ENCODE data around the gene MAPK8IP3.

Gene MAPK8IP3

GRCh38 chr16:1815461-1815860 lies 109.5 kb downstream of the MAPK8IP3 start:
- no peak overlapping the region for H3K4me2 ChIP-seq (ENCODE audit: low read length)
- DNase-seq, result peak in 1 of 2 donors; percentile 15
- no CpG with 5 or more reads among the region's 11 CpGs for WGBS (ENCODE audit: extremely low coverage, insufficient coverage, insufficient read length)
- H3K4me1 ChIP-seq (ENCODE audit: control insufficient read depth in 1 of 2, insufficient read depth in 2 of 2, low read length in 2 of 2), result no peaks in the 10 kb centered on the region
- H2BK5ac ChIP-seq (ENCODE audit: low read depth, low read length, poor library complexity), result no peak overlapping the region
- no peak overlapping the region for H3K23ac ChIP-seq (ENCODE audit: low read length)
- no peaks in the 10 kb centered on the region for H3K27me3 ChIP-seq (ENCODE audit: insufficient read depth, low read length)
- no peak overlapping the region for H4K8ac ChIP-seq (ENCODE audit: low read depth, low read length)
- H3K9ac ChIP-seq (ENCODE audit: low read length), result no peak overlapping the region
- H3K79me1 ChIP-seq (ENCODE audit: low read length), result no peaks in the 10 kb centered on the region
- H3K79me2 ChIP-seq (ENCODE audit: control insufficient read depth, insufficient read depth, low read length, poor library complexity), result no peaks in the 10 kb centered on the region
- no peak overlapping the region for H2AK5ac ChIP-seq (ENCODE audit: low read length)
- no peak overlapping the region for H3K14ac ChIP-seq (ENCODE audit: low read length)
- no peak overlapping the region for H2BK120ac ChIP-seq (ENCODE audit: insufficient read depth, low read length, poor library complexity)
- no peak overlapping the region for H3K18ac ChIP-seq (ENCODE audit: low read length)
- no peak overlapping the region for H3K27ac ChIP-seq (ENCODE audit: low read depth, low read length)
- no peak overlapping the region for H2AFZ ChIP-seq (ENCODE audit: insufficient read depth, low read length, poor library complexity)
- H3K36me3 ChIP-seq (ENCODE audit: control insufficient read depth in 1 of 2, insufficient read depth in 2 of 2, low read length in 2 of 2), result peaks cover 34 to 45% of the 10 kb centered on the region in 2 experiments
- no peaks in the 10 kb centered on the region for H3K9me3 ChIP-seq (ENCODE audit: insufficient read depth, low read depth, low read length)
- no peak overlapping the region for H2BK12ac ChIP-seq (ENCODE audit: low read length)
- no peak overlapping the region for H4K12ac ChIP-seq (ENCODE audit: low read depth, low read length)
- H3K4ac ChIP-seq (ENCODE audit: low read depth, low read length), result no peak overlapping the region
- H3K4me3 ChIP-seq (ENCODE audit: low read depth, low read length), result no peak overlapping the region
- no peak overlapping the region for H4K91ac ChIP-seq (ENCODE audit: low read depth, low read length)

- Histone ChIP-seq H3K14ac (ENCODE audit: low read length) (no peak overlapping the region), H2AFZ (ENCODE audit: insufficient read depth, low read length, poor library complexity) (no peak overlapping the region), H3K27ac (ENCODE audit: low read depth, low read length) (no peak overlapping the region), H3K4me3 (ENCODE audit: low read depth, low read length) (no peak overlapping the region), H3K23ac (ENCODE audit: low read length) (no peak overlapping the region), H4K8ac (ENCODE audit: low read depth, low read length) (no peak overlapping the region), H2BK5ac (ENCODE audit: low read depth, low read length, poor library complexity) (no peak overlapping the region), H3K36me3 (ENCODE audit: control insufficient read depth in 1 of 2, insufficient read depth in 2 of 2, low read length in 2 of 2) (peaks cover 41 to 50% of the 10 kb centered on the region in 2 experiments), H2AK5ac (ENCODE audit: low read length) (no peak overlapping the region), H3K27me3 (ENCODE audit: insufficient read depth, low read length) (no peaks in the 10 kb centered on the region), H3K18ac (ENCODE audit: low read length) (no peak overlapping the region), H4K91ac (ENCODE audit: low read depth, low read length) (no peak overlapping the region), H3K79me2 (ENCODE audit: control insufficient read depth, insufficient read depth, low read length, poor library complexity) (no peaks in the 10 kb centered on the region), H3K4me2 (ENCODE audit: low read length) (no peak overlapping the region), H3K9ac (ENCODE audit: low read length) (no peak overlapping the region), H3K79me1 (ENCODE audit: low read length) (no peaks in the 10 kb centered on the region), H3K4ac (ENCODE audit: low read depth, low read length) (no peak overlapping the region), H2BK12ac (ENCODE audit: low read length) (no peak overlapping the region), H2BK120ac (ENCODE audit: insufficient read depth, low read length, poor library complexity) (no peak overlapping the region), H4K12ac (ENCODE audit: low read depth, low read length) (no peak overlapping the region), H3K9me3 (ENCODE audit: insufficient read depth, low read depth, low read length) (no peaks in the 10 kb centered on the region), H3K4me1 (ENCODE audit: control insufficient read depth in 1 of 2, insufficient read depth in 2 of 2, low read length in 2 of 2) (no peaks in the 10 kb centered on the region)
- DNase-seq, result no peak
- no CpG with 5 or more reads among the region's 40 CpGs for WGBS (ENCODE audit: extremely low coverage, insufficient coverage, insufficient read length)
Measured at GRCh38 chr16:1816396-1817275, 110.6 kb downstream of the MAPK8IP3 start.

GRCh38 chr16:1817276-1817589 lies 111.2 kb downstream of the MAPK8IP3 start:
- Histone ChIP-seq H3K18ac (ENCODE audit: low read length) (no peak overlapping the region), H2BK5ac (ENCODE audit: low read depth, low read length, poor library complexity) (no peak overlapping the region), H3K4me3 (ENCODE audit: low read depth, low read length) (no peak overlapping the region), H2BK120ac (ENCODE audit: insufficient read depth, low read length, poor library complexity) (no peak overlapping the region), H2AFZ (ENCODE audit: insufficient read depth, low read length, poor library complexity) (no peak overlapping the region), H3K27ac (ENCODE audit: low read depth, low read length) (no peak overlapping the region), H4K12ac (ENCODE audit: low read depth, low read length) (no peak overlapping the region), H2AK5ac (ENCODE audit: low read length) (no peak overlapping the region), H3K36me3 (ENCODE audit: control insufficient read depth in 1 of 2, insufficient read depth in 2 of 2, low read length in 2 of 2) (peaks cover 44 to 54% of the 10 kb centered on the region in 2 experiments), H2BK12ac (ENCODE audit: low read length) (no peak overlapping the region), H3K4me2 (ENCODE audit: low read length) (no peak overlapping the region), H3K9ac (ENCODE audit: low read length) (no peak overlapping the region), H4K91ac (ENCODE audit: low read depth, low read length) (no peak overlapping the region), H3K9me3 (ENCODE audit: insufficient read depth, low read depth, low read length) (no peaks in the 10 kb centered on the region), H3K4ac (ENCODE audit: low read depth, low read length) (no peak overlapping the region), H3K79me2 (ENCODE audit: control insufficient read depth, insufficient read depth, low read length, poor library complexity) (no peaks in the 10 kb centered on the region), H4K8ac (ENCODE audit: low read depth, low read length) (no peak overlapping the region), H3K27me3 (ENCODE audit: insufficient read depth, low read length) (no peaks in the 10 kb centered on the region), H3K23ac (ENCODE audit: low read length) (no peak overlapping the region), H3K14ac (ENCODE audit: low read length) (no peak overlapping the region), H3K79me1 (ENCODE audit: low read length) (no peaks in the 10 kb centered on the region), H3K4me1 (ENCODE audit: control insufficient read depth in 1 of 2, insufficient read depth in 2 of 2, low read length in 2 of 2) (no peaks in the 10 kb centered on the region)
- no peak for DNase-seq
- no CpG with 5 or more reads among the region's 9 CpGs for WGBS (ENCODE audit: extremely low coverage, insufficient coverage, insufficient read length)

GRCh38 chr16:1817716-1818115 lies 111.7 kb downstream of the MAPK8IP3 start:
- H2BK12ac ChIP-seq (ENCODE audit: low read length), result no peak overlapping the region
- H3K36me3 ChIP-seq (ENCODE audit: control insufficient read depth in 1 of 2, insufficient read depth in 2 of 2, low read length in 2 of 2), result peaks cover 49 to 59% of the 10 kb centered on the region in 2 experiments
- no peak overlapping the region for H2AFZ ChIP-seq (ENCODE audit: insufficient read depth, low read length, poor library complexity)
- H3K23ac ChIP-seq (ENCODE audit: low read length), result no peak overlapping the region
- H3K4ac ChIP-seq (ENCODE audit: low read depth, low read length), result no peak overlapping the region
- no peak for DNase-seq
- H3K18ac ChIP-seq (ENCODE audit: low read length), result no peak overlapping the region
- H4K8ac ChIP-seq (ENCODE audit: low read depth, low read length), result no peak overlapping the region
- no peaks in the 10 kb centered on the region for H3K79me1 ChIP-seq (ENCODE audit: low read length)
- no peak overlapping the region for H3K27ac ChIP-seq (ENCODE audit: low read depth, low read length)
- WGBS (ENCODE audit: extremely low coverage, insufficient coverage, insufficient read length), result no CpG with 5 or more reads among the region's 17 CpGs
- no peaks in the 10 kb centered on the region for H3K79me2 ChIP-seq (ENCODE audit: control insufficient read depth, insufficient read depth, low read length, poor library complexity)
- H2AK5ac ChIP-seq (ENCODE audit: low read length), result no peak overlapping the region
- H4K12ac ChIP-seq (ENCODE audit: low read depth, low read length), result no peak overlapping the region
- H4K91ac ChIP-seq (ENCODE audit: low read depth, low read length), result no peak overlapping the region
- no peak overlapping the region for H3K4me3 ChIP-seq (ENCODE audit: low read depth, low read length)
- H2BK120ac ChIP-seq (ENCODE audit: insufficient read depth, low read length, poor library complexity), result no peak overlapping the region
- no peak overlapping the region for H3K9ac ChIP-seq (ENCODE audit: low read length)
- no peak overlapping the region for H3K14ac ChIP-seq (ENCODE audit: low read length)
- H3K27me3 ChIP-seq (ENCODE audit: insufficient read depth, low read length), result no peaks in the 10 kb centered on the region
- no peak overlapping the region for H3K4me2 ChIP-seq (ENCODE audit: low read length)
- H3K4me1 ChIP-seq (ENCODE audit: control insufficient read depth in 1 of 2, insufficient read depth in 2 of 2, low read length in 2 of 2), result no peaks in the 10 kb centered on the region
- no peaks in the 10 kb centered on the region for H3K9me3 ChIP-seq (ENCODE audit: insufficient read depth, low read depth, low read length)
- H2BK5ac ChIP-seq (ENCODE audit: low read depth, low read length, poor library complexity), result no peak overlapping the region

Measured in trophoblast cell (in vitro differentiated cells and primary cell).